ENCODE measurements around the gene DEFB121.

Gene DEFB121

GRCh38 chr20:31355981-31356380, 50.0 kb downstream of the DEFB121 start:
- DNase-seq = no peak

Data from C1 segment of cervical spinal cord (tissue), 14 donors.